ENCODE results near the gene CLEC2L. TPM values are rescaled to one million over a fixed set of nuclear protein-coding genes. Genes with fewer than 3 reads are reported as not detected.

CLEC2L gene
- total RNA-seq, result 0.99 TPM

DNA sequence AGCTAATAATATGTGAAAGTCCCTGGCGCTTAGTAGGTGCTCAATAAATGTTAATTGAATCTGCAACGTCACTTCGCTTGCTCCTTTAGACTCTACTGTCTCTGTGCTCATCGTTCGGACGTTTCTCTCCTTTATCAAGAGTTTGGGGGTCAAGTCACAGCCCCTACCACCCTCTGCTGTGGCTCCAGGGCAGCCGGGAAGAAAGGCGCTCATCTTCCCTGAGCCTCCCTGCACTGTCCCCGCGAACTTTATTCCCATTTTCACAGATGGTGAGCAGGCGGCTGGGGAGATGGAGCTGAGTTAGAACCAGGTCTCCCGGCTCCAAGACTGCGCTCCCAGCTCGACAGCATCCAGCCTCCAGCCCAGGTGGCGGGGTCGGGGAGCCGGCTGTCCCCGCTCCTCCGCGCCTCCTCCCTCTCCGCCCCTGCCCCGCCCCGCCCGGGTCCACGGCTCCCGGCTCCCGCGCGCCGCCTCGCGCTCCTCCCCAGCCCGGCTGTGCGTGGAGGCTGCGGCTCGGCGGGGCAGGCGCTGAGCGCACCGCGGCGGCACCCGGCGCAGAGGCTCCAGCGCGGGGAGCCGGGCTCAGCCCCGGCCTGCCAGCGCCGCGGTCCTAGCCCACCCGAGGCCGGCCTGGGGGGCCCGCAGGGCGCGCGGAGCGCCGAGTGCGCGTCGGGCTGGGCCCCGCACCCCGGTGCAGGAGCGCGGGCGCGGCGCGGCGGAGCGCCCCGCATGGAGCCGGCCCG is at the start of gene CLEC2L:
TSS of gene CLEC2L (plus strand) at position 487 of the 743 bp plus-strand sequence. CDS start at position 730, 243 bp downstream.
- DNase-seq, result no peak

DNA sequence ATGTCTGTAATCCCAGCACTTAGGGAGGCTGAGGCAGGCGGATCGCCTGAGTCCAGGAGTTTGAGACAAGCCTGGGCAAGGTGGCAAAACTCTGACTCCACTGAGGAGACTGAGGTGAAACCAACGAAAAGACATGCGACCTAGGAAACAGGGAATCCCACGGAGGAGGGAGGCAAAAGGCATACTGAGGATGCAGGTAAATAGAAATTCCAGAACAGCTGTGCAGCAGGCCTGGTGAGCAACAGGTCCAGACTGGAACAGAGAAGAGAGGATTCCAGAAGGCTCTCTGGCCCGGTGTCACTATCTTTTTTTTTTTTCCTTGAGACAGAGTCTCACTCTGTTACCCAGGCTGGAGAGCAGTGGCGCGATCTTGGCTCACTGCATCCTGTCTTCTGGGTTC is 47.3 kb upstream of the CLEC2L start:
- no peak for DNase-seq

DNA sequence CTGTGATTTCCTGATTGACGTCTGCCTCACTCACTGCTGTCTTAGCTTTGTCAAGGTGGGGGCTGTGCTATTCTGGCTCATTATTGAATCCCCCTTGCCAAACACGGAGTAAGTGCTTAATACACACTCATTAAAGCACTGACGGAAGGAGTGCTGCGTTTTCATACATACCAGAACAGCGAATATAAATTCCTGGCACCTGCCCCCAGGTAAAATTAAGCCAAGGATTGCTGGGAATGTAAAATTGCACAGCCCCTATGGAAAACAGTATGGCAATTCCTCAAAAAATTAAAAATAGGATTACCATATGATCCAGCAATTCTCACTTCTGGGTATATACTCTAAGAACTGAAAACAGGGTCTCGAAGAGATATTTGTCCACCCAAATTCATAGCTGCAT is 46.6 kb upstream of the CLEC2L start:
- no peak for DNase-seq

DNA sequence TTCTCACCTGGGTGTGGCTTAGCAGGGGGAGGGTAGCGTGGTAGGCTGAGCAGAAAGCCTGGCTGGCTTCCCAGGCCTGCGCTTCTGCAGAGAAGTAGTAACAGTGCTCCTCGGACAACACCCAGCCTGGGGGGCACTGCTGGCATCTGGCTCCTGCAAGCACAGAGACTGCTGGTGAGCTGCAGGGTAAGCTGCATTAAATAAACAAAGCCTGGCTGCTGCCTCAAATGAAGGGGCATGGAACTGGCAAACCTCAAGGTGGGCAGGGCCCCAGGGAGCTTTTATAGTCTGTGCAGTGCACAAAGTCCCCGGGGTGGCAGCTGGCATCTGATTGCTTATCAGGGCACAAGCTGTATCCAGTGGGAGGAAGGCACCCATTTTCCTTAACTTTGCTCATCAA is 43.9 kb upstream of the CLEC2L start:
- DNase-seq, result no peak

DNA sequence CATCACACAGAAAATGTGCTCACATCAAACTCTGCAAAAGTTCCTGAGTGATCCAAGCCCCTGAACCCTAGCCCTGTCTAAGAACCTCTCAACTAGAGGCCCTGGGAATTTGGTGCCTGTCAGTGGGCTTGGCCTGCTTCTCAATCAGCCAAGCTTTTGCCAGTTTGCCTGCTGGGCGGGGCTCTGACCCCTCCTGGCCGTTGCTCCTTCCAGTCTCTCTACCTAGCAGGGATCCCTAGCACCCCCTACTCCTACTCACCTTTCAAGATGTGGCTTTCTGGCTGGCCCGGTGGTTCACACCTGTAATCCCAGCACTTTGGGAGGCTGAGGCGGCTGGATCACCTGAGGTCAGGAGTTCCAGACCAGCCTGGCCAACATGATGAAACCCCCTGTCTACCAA is 42.1 kb upstream of the CLEC2L start:
- DNase-seq, result no peak

- DNase-seq, result no peak
Observed at GRCh38 chr7:139482122-139482521, 41.4 kb upstream of the CLEC2L start.

- DNase-seq, result no peak
Observed at GRCh38 chr7:139482662-139483466, 40.6 kb upstream of the CLEC2L start.

GRCh38 chr7:139487366-139488080 is 36.0 kb upstream of the CLEC2L start:
- no peak for DNase-seq

DNA sequence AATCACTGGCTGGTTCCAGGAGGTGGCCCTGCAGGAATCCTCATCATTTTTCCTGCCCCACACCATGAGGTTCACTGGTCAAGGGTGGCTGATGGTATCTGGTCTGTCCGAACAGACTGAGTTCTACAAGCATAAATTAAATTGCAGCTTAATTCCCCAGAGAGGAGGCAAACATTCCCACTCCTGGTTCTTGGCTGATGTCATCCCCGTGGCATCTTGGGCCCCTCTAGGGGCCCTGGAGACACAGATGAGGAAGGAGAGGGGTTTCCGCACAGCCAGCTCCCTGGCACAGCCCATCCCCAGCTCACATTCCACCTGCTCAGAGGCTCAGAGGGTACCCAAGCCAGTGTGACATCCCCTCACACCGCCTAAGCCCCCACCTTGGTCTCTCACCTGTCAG is 34.7 kb upstream of the CLEC2L start:
- DNase-seq, result no peak

GRCh38 chr7:139490130-139490529 is 33.4 kb upstream of the CLEC2L start:
- no peak for DNase-seq

DNA sequence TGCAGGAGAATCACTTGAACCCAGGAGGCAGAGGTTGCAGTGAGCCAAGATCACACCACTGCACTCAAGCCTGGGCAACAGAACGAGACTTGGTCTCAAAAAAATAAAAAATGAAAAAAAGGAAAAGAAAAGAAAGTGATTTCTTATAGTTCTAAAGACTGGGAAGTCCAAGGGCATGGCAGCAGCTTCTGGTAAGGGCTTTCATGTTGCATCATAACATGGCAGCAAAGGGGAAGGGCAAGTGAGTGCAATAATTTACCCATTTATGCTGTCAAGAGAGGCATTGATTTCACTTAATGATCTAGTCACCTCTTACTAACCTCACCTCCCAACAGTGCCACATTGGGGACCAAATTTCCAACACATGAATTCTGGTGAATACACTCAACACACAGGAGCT is 31.2 kb upstream of the CLEC2L start:
- DNase-seq, result no peak

DNA sequence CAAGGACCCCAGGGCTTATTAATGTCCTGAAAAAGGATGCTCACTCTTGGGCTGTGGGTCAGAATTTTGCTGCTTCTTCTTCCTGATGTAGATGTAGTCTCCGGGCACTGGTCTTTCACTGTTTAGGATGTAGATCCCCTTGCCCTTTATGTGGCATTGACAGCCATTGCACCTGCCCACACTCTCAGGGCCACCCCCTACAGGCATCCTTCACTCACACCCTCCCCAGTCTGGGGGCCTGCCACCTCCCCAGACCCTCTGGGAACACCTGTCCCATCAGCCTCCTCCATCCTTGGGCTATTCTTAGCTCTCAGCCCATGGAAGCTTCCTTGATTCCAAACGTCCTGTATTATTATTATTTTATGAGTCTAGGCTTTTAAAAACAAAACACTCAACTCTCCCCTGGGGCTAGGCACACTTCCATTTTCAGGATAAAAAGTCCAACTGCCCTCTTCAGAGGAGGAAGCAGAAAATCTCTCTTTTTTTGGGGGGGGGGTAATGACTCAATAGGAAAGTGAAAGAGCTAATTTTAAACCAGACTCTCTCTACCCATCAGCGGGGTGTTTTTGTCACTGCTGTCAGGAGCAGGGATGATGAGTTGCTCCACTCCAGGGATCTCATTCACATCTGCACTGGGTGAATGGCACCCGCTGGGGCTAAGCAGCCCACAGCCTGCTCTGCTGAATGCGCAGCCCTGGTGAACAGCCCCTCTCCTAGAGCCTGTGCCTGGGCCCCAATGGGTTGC is 28.5 kb upstream of the CLEC2L start:
- DNase-seq, result no peak

- no peak for DNase-seq
Observed at GRCh38 chr7:139495580-139496125, 27.8 kb upstream of the CLEC2L start.

DNA sequence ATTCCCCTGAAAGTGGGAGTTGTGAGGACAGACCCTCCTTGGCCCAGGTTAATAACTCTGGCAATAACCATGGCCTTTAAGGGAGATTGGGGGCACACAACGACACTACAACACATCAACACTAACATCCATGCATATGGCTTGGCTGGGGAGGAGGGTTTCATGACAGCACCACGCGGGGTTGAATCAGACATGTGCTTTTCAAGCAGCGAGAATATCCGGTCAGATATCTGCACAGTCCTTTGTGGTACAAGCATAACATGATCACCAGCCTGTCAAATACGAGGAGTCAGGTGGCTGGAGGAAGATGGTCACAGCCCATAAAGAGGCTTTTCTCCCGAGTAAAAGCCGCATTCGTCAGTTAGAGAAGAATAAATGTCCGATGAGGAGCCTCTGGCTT is 27.0 kb upstream of the CLEC2L start:
- no peak for DNase-seq

DNA sequence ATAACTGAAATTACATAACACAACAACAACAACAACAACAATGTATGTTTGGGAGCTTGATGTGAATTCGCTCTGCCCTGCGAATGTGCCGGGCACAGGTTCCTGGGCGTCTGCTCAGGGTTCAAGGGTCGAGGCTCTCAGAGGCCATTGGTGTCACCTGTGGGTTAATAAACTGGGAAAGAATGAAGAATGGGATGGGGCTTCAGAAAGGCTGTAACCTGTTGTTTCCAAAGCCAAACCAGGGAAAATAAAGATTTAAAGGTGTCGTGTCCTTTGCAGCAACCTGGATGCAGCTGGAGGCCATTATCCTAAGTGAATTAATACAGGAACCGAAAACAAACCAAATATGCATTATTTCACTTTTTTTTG is 22.7 kb upstream of the CLEC2L start:
- no peak for DNase-seq

- no peak for DNase-seq
Observed at GRCh38 chr7:139502226-139502625, 21.3 kb upstream of the CLEC2L start.

DNA sequence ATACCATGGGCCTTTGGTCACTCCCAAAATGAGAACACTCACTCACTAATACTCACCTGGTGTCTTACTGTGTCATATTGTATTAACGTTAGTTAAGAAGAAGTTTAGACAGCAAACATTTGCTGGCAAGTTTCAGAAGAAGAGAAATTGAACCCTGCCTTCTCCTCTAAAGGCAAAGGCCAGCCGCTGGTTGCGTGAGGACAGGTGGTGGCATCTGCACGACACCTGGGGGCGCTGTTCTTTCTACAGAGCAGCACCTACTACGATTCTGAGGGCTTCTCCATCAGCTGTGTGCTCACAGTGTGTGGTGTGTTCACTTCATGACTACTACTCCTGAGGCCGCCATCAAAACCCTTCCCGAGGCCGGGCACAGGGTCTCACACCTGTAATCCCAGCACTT is 17.9 kb upstream of the CLEC2L start:
- no peak for DNase-seq

GRCh38 chr7:139509535-139509934 is 13.9 kb upstream of the CLEC2L start:
- no peak for DNase-seq

- no peak for DNase-seq
Observed at GRCh38 chr7:139511315-139511714, 12.2 kb upstream of the CLEC2L start.

GRCh38 chr7:139515266-139515665 is 8.2 kb upstream of the CLEC2L start:
- DNase-seq, result no peak

DNA sequence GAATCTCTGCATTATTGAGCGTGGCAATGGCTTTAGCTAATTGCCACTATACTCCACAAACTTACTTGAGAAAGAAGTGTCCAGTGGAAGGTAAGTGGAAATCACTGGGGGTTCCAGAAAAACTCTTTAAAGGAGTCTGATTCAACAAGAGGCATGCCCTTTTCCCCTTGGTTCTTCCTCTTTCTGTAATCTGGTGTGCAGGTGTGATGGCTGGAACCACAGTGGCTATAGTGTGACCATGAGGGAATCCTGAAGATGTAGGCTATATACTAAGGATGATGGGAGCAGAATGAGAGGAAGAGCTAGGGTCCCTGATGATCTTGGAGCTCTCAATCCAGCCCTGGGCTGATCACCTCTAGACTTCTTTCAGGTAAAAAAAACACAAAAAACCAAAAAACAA is 2.0 kb upstream of the CLEC2L start:
- DNase-seq, result no peak

DNA sequence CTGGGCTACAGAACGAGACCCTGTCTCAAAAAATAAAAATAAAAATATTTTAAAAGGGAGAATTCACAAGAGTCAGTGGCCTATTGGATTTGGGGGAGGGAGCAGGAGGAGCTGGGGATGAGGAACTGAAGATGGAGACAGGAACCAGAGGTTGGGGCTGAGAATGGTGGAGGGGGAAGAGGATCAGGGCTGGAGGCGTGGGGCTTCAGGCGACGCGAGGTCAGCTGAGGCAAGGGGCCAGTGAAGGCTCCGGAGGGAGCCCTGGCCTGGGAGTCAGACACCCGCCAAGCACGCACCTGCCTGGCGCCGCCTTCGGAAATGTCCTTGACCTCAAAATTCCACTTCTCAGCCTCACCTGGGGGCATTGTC is 671 bp upstream of the CLEC2L start:
- no peak for DNase-seq
